Measurements from ENCODE around the gene ECM2.

The ECM2 gene

DNA sequence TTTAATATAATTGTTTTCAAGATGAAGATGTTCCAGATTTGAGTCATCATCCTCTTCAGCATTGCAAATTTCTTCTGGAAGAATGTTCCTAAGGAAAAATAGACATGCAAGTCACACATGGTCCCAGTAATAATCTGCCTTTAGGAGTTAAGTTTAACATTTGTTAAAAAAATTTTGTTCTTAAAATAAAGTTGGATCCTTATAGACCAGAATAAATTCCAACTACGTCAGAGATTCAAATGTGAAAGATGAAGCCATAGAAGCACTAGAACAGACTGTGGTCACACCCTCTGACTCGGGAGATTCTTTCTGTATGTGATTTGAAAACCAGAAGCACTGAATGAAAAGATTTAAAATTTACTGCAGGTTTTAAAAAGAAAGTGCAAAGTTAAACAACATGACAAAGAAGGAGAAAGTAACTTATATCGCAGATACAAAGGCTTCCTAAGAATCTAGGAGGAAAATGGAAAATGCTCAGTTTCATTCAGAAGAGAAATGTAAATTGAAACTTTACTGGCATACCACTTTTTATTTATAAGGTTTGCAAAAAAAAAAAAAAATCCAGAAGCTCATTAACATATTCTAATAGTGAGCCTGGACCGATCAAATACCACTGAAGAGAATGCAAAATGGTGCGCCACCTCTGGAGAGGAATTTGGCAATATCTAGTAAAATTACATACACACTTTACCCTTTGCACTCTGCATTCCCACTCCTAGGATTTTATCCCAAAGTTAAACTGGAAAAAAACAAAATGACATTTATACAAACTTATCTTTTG lies 39.2 kb downstream of the ECM2 start:
- DNase-seq, result no peak

DNA sequence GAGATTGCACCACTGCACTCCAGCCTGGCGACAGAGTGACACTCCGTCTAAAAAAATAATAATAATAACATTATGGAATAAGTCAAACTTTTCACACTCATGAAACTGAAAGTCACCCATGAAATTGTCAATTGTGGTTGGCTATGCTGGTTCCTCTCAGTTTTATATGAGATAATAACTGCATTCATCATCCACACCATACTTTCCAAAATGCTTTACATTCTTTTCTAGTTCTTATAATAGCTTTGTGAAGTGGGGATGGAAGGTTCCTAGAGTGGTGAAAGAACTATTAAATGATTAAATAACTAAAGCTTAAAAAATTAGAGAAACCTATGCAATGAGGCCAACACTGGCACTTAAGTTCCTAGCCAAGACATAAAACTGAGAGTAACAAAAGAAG lies 40.9 kb downstream of the ECM2 start:
- no peak for DNase-seq

DNA sequence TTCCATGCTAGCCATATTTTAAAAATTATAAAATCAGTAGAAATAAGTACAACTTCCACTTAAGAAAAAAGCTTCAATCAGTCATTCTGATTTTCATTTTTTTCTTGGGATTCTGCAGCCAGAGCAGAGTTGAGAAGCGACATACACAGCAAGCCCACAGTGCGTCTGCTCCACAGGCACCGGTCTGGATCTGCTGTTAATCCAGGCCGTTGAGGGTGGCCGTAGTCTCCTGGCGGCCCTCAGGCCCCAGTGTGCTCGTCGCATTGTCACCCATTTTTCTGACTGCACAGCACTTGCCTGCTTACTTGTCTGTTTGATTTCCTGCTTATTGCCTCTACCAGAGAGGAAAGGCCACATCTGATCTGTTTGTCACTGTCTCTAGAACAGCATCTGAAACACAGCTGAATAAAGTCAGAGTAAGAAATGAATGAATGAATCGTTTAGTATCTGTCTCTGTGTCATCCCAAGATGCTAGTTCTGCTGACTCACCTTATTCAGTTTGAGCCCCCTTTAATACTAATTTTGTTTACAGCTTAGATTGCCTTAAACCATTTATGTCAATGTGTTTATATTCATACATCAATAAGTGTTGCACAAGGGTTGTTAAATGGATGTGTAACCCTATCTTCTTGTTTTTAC lies 41.9 kb downstream of the ECM2 start:
- no peak for DNase-seq

DNA sequence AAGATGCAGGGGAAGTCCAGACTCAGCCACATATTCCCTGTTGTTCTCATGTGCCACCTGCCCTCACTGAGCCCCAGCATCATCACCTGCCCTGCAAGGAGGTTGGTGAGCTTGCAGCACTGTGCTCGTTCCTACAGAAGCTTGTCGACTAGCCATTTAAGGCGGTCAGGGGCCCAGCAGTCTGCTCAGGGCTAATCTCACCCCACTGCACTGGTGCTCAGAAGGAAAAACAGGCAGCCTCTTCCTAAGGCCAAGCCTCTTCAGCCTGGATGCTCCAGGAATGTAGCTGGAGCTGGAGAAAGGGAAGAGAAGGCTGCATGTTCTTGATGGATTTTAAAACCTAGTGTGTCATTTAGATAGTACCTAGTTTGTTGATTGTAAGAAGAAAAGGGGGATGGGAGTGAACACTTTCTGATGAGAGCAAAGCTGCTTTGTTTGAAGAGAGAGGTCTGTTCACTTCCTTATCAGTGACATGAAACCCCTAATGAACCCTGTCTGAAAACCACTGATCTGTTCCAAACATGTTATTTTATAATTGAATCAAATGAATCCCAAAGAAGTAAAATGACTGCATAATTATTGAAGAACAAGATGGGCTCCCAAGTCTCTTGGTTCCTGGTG lies 42.9 kb downstream of the ECM2 start:
- no peak for DNase-seq

DNA sequence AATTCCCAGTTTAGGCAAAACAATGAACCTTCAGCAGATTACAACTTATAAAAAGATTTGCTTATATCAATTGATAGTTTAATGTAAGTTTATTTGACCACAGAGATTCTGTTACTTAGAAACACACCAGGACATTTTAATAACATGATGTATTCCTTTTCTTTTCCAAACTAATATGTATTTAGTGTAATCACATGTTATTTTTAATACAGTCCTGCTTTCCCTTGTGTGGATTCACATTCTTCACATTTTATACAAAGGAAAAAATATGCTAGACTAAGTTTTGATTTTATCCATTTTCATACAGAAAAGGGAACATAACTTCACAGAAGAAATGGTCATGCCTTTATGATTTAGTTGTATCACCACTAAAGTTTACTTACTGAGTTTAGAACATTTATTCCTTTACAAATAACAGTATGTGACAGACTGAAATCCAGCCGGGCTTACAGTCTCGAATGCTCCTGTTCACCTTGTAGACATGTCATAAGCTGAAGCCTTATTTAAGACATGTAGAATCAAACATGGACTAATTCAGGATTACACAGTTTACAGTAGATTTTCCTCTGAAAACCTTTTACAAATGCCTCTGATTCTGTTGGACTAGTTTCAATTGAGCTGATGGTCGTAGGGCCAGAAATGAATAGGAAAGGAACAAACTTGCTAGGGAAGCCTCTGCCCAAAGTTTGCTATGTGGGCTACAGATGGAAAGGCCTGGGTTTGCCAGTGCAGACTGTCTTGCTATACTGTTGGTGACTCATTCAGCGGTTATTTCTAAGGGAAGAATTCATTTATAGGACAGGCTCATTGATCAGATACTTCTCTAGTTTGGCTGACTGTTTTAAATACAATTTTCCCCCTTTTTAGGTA lies 46.9 kb downstream of the ECM2 start:
- no peak for DNase-seq

DNA sequence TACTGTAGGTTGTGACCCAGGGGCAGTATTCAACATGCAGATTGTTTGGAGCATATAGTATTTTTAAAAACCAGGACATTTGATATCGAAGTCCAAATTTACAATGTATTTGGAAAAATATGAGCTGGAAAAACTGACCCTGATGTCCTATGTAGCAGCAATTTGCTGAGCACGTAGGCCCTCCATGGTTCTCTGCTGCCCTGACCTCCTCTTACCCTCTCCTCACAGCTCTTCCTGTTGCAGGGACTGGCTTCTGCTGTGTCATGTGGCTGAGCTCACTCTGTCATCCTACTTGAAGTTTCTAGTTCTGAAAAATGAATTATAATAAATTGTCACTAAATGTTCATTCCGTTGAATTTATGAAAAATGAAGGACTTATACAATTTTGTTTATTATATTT lies 49.4 kb downstream of the ECM2 start:
- DNase-seq, result no peak

DNA sequence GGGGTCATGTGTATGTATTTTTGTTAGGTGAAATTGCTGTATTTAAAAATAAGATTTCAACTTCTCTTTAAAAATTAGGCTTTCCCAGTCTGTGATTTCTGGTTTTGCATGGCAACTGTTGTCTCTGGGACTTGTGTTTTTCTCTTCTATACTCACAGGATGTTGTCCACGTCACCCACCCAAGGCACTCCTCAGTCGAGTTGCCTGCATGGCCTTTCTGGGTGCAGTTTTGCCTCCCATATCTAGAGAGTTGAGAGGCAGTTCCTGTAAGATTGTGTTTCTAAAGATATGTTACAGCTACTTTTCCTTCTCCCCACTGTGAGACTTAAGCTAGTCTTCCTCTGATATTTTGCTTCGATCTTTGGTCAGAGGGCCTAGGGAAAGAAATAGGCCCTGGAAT lies 51.2 kb downstream of the ECM2 start:
- no peak for DNase-seq

DNA sequence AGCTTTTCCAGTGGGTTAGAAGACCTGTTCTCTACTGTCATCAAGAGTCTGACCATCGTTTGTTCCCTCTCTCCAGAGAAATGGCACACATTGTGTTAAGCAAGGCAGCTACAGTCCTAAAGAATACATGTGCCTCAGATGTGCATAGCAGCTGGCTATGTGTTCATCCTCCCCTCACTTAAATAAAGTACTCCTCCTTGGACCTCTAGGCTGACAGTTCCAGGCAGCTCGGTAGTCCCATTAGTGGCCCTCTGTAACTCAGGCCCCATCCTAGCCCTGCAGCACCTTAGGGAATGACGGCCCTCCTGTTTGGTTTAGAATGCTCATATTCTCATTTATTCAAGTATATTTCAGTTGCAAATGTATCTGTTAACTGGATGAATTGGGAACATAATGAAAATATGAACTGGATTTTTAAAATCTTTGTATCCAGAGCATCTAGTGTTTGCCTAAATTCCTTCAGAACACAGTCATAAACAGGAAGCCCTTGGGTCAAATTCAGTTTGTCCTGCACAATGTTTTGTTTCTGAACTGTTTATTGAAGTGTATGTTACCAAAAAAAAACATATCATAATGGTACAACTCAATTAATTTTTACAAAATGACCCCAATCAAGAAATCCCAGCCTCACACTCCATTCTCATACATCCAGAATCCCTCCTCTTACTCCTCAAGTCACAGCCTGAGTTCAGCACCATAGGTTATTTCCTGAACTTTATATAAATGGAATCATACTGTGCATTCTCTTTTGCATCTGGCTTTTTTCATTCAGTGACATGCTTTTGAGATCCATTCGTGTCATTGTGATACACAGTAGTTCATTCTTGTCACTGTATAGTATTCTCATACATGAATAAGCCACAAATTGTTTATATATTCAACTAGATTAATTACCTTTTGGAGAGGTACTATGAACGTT lies 51.9 kb downstream of the ECM2 start:
- no peak for DNase-seq

DNA sequence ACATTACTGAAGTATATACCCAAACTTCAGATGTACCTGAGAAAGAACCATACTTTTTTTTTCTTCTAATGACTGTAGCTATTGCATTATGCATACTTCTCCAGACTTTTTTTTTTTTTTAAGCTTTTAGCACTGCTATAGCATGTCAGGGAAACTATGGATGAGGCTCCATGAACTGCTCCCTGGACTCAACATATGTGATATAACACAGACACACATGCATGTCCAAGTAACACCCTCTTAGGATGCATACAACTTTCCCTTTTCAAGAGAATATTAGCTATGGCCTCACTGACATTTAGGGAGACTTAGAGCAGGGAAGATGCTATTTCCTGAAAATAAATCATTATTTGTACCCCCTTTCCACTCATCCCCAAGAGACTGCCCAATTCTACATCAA lies 53.0 kb downstream of the ECM2 start:
- DNase-seq, result no peak

DNA sequence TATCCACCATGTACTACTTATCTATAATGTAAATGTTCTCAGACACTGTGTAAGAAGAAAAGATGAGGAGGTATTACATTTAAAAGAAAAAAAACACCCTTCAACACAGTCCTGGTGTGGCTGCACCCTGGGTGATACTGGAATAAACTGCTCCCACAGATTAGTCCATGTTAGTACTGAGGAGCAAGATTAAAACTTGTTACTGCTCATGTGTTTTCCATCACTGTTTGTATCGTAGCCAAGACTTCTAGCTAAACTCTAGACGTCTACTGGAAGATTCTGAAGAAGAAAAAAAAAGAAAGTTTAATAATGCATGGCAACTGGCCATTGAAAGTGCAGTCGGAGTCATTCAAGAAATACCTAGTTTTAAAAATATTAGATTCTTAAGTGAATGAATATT lies 53.5 kb downstream of the ECM2 start, which contains the start of gene ASPN:
Gene ASPN, minus strand, starts transcription at position 178 of the 400 bp plus-strand sequence.
- no peak for DNase-seq

DNA sequence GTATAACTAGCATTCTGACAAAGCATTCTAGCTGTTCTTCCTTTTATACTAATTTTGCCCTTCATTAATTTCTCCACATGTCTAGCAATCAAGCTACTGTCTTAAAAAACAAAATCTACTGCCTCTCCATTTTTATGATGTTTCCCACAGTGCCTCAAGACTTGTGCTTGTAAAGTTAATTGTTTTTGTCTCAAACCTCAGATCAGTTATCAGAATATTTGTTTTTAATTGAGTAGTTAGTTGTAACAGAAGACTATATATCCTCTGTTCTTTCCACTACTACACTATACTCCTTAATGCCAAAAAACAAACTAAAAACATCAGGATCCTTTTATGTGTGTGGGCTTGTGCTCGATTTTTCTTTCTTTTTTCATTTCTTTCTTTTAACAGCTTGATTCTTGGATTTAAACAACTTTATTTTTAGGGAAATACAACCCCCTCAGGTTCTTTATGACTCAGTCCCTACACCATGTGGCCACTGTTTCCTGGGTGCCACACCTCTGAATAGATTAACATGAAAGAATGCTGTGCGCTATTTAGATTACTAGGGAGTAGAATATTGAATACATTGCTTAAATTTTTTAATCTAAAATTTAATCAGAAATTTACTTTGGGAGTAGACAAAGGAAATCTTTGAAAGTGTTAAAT lies 54.7 kb downstream of the ECM2 start:
- no peak for DNase-seq

DNA sequence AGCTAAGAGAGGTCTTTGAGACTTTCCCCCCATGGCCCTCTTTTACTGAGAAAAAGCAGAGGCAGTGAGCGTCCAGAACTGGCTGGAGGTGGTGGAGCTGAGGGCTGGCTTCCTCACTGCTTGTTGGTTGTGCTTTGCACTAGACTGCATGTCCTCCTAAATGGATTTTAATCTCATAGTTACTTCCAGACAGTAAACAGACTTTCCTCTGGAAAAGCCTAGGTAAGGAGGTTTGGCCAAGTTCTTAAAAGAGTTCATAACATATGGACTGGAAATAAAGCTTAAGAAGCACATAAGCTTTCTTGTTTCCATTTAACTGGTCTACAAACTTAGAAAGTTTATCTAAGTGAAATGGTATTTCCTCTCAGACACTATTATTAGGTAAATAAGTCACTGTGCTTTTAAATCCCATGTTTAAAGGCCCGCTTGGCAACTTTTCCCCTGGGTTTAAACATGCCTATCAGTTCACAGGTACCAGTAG lies 55.5 kb downstream of the ECM2 start:
- DNase-seq, result no peak

DNA sequence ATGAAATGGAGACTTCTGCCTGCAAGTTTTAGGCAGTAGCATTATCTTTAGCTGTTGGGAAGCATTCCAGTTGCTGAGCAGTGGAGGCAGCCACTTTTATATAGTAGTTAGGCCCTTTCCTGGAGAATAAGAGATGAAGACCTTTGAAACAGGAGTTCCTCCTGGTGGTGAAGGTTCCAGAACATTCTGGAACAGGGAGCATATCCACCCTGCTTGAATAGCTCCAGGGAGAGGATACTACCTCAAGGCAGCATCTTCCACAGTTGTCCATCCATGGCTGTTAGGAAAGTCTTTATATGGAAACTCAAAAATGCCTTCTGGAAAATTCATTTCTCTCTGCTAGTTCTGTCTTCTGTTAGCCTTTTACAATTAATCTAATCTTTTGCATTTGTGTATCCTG lies 56.4 kb downstream of the ECM2 start:
- DNase-seq, result no peak

DNA sequence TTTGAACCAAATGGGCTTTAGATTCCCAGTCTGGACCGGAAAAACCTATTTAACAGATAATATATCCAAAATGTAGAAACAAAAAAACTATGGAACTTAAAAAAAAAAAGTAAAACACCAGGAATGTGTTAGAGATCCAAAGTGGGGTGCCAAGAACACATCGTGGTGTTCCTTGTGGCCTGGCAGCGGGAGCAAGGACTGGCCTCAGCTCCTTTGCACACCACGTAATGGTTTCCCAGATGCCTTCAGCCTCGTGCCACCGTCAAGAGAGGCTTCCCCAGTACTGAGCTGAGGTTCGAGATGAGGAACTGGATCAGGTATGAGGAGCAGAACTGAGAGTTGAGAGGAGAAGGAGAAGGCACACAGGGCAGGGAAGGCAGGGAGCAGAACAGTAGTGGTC lies 57.0 kb downstream of the ECM2 start:
- DNase-seq, result no peak

DNA sequence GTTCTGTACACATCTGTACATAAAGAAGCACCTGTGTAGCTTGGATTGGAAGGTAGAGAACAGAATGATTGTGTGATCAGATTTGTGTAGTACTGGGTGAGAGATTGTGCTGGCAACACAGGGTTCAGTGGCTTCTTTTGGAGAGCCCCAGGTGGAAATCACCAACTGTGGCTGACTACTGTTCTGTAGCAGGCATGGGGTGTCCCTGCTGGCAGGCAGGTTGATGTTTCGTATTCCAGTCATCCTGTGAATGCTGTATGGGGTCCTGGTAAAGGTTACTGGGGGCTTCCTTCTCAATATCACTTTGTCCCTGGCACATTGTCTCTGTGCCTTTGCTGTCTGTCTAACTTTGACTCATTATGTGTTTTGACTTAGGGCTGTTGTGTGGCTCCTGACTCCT lies 58.8 kb downstream of the ECM2 start:
- no peak for DNase-seq

DNA sequence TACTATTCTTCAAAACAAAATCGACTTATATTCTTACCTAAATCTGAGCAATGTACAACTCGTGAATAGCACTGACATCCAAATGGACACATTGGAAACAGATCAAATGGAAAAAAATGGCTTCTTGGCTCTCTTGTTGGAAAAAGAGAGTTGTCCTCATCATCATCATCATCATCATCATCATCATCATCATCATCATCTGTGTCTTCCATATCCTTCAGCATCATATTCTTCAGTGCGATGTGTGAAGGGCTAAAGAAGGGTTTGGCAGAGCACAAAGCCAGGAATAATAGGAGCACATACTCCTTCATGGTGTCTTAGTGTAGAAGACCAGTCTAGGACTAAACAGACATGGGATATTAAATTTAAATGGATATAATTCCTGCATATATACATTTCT lies 61.2 kb downstream of the ECM2 start:
- no peak for DNase-seq

DNA sequence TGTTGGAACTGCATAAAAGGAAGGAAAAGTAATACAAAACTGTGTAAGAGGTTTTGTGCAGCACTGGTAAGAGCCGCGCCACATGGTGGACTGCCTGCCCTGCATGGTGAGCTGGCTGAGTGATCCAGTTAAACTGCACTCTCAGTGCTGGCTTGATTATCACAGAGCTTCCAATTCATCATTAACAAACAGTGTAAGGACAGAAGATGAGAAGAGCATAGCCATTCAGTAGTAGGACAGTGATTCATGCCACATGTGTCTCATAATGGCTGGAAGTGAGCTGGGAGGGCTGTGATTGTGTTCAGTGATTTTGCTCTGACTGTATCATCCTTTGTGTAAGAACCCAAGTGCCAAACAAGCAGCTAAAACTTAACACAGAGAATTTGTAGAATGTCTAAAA lies 67.6 kb downstream of the ECM2 start:
- no peak for DNase-seq

DNA sequence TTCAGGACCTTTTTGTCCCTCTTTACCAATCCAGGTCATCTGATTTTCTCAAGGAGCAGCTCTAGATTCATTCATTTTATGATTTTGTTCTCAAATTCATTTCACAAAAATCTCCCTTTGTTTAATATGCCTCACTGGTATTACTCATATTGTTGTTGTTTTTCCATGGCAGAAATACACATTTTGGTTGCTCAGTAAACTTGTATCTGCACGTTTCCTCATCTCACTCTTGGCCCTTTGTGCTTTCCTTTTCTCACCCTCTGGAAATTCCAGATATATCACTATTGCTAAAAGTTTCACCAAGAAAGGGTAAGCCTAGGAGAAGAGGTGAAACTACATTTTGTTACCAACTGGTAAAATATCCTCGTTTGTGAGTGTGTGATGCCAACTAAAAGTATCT lies 68.3 kb downstream of the ECM2 start:
- no peak for DNase-seq

DNA sequence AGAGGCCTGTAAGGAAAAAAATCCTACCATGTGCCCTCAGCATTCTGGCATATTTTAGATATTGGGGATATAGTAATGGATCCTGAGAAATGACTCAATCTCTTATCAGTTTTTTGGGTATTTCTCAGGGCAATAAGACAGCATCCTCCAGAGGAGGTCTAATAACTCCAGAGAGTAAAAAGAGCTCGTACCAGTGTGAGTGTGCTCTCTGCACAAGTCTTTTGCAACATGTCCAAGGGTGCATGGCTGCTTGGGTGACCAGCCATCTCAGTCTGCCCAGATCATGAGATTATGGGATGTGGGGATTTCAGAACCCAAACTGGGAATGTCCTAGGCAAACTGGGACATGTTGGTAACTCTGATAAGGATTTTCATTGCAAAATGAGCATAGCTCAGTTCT lies 68.7 kb downstream of the ECM2 start:
- DNase-seq, result no peak

DNA sequence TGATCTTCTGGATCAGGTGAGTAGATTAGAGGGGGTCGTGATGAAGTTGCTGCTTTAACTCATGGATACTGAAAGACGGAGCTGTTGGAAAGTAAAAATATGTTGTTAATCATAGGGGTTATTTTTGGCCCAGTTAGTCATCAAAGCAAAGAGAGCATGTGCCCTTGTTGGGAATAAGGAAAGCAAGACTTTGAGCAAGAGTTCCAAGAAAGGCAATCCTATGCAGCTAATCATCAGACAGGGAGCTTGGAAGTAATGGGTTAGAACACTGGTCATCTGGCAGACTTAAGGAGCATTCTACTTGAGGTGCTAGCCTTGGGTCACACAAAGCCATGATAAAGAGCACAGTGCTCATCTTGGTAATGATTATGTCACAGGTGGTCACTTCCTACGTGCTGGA lies 71.8 kb downstream of the ECM2 start:
- no peak for DNase-seq

DNA sequence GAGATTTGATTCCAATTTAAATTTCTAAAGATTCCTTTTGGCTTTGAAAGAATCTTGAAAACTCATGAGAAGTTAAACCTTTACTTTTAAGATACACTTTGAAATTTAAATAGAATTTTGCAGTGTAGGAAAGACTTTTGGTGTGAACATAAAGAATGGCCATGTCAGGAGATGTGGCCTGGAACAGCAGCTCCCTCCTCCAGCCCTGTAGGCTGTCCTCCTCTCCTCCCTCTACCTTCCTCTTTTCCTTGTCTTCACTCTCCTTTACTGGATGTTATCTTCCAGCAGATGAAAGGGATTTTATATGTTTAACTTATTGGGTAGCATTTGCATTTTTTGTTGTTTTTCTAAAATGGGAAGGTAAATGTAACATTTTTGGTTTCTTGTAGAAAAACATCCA lies 72.4 kb downstream of the ECM2 start:
- DNase-seq, result no peak

DNA sequence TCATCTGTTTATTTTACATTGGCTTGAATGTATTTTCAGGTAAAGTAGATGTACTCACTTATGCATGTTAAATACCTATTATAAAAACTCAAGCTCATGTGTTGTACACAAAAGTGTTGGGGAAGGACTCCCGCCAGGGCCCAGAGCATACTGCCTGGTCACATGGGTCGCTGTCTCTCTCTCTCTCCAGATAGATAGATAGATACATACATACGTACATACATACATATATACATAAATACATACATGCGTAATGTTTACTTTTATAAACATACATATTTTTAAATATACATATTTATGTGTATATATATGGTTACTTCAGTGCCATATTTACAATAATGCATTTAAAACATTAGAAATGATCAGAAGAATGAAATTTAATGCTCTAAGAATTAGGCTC lies 78.2 kb downstream of the ECM2 start:
- DNase-seq, result no peak

Data from NCI-H1417 treated with DMSO at 0.1 percent for 48 hours (cell line).